ENCODE data around the gene TMEM258.

The TMEM258 gene

GRCh38 chr11:61817471-61818202 lies 25.2 kb upstream of the TMEM258 start:
- no peak for DNase-seq

GRCh38 chr11:61816736-61817455 lies 24.5 kb upstream of the TMEM258 start, which contains the start of gene FADS1:
Gene FADS1 (minus strand): TSS chr11:61817003. CDS start chr11:61816929, 74 bp downstream.
- DNase-seq = peak; percentile 96

- DNase-seq = peak; percentile 75
Observed at GRCh38 chr11:61815790-61816735, 23.7 kb upstream of the TMEM258 start.

- DNase-seq = peak; percentile 99
Observed at GRCh38 chr11:61814958-61815789, 22.8 kb upstream of the TMEM258 start.

- DNase-seq = peak; percentile 46
Observed at GRCh38 chr11:61814247-61814957, 22.0 kb upstream of the TMEM258 start.

GRCh38 chr11:61812736-61813411 lies 20.5 kb upstream of the TMEM258 start:
- DNase-seq = no peak

- DNase-seq = no peak
Observed at GRCh38 chr11:61811831-61812230, 19.4 kb upstream of the TMEM258 start.

- no peak for DNase-seq
Observed at GRCh38 chr11:61810671-61811175, 18.3 kb upstream of the TMEM258 start.

GRCh38 chr11:61806785-61807184 lies 14.4 kb upstream of the TMEM258 start:
- DNase-seq = no peak

GRCh38 chr11:61805146-61805545 lies 12.7 kb upstream of the TMEM258 start:
- no peak for DNase-seq

- DNase-seq = no peak
Observed at GRCh38 chr11:61803889-61804647, 11.7 kb upstream of the TMEM258 start.

GRCh38 chr11:61802605-61803004 lies 10.2 kb upstream of the TMEM258 start:
- DNase-seq = no peak

- no peak for DNase-seq
Observed at GRCh38 chr11:61800331-61801281, 8.2 kb upstream of the TMEM258 start.

GRCh38 chr11:61799665-61800284 lies 7.4 kb upstream of the TMEM258 start:
- DNase-seq = no peak

GRCh38 chr11:61797263-61797944 lies 5.0 kb upstream of the TMEM258 start:
- peak; percentile 68 for DNase-seq

GRCh38 chr11:61795876-61796526 lies 3.6 kb upstream of the TMEM258 start:
- no peak for DNase-seq

- DNase-seq = no peak
Observed at GRCh38 chr11:61795459-61795858, 3.1 kb upstream of the TMEM258 start.

All from NCI-H774 (cell line).